Cardiac fibroblast (primary cell): ENCODE data around the gene GJA9.
A peak's percentile ranks its signal among the peaks of the same experiment; 100 is the strongest.

Experiments used
- DNase-seq, 2 donors: peaks; one replicate each; pipeline versions ENCODE4 v3.0.0 to v3.0.0-alpha.2; 2010; ENCODE audit warnings: low read depth in 2 of 2
- H3K4me3 ChIP-seq, 2 donors: replicated peaks in 1 of 2; 1 replicate in 1 of 2; 2 replicates in 1 of 2; pipeline ENCODE4 v1.5.1; 2011; ENCODE audit warnings: low read depth in 2 of 2, low read length in 2 of 2, mild to moderate bottlenecking in 2 of 2, moderate library complexity in 1 of 2
- CTCF ChIP-seq: IDR thresholded peaks from one replicate; pipeline ENCODE4 v1.5.1; 2011; ENCODE audit warnings: low read depth, mild to moderate bottlenecking, low read length, inconsistent platforms

GJA9 gene

GRCh38 chr1:38834221-38834782, 47.1 kb downstream of the GJA9 start:
- TF ChIP-seq CTCF = no peak
- no peak overlapping the region for H3K4me3 ChIP-seq
- peak in 1 of 2 donors; percentile 26 for DNase-seq

- no peak overlapping the region for H3K4me3 ChIP-seq
- no peak for TF ChIP-seq CTCF
Observed at GRCh38 chr1:38833146-38833545, 48.2 kb downstream of the GJA9 start.

GRCh38 chr1:38832370-38832734, 49.0 kb downstream of the GJA9 start:
- H3K4me3 ChIP-seq = no peak overlapping the region
- DNase-seq = no peak
- no peak for TF ChIP-seq CTCF

More at GRCh38 chr1:38833146-38833545, 48.2 kb downstream of the GJA9 start:
- DNase-seq = no peak

- DNase-seq = no peak
- TF ChIP-seq CTCF = no peak
- no peak overlapping the region for H3K4me3 ChIP-seq
Observed at GRCh38 chr1:38831731-38832369, 49.5 kb downstream of the GJA9 start.

- no peak for TF ChIP-seq CTCF
- H3K4me3 ChIP-seq = no peak overlapping the region
- no peak for DNase-seq
Observed at GRCh38 chr1:38829368-38829767, 52.0 kb downstream of the GJA9 start.

GRCh38 chr1:38827318-38827717, 54.1 kb downstream of the GJA9 start:
- no peak for DNase-seq
- no peak for TF ChIP-seq CTCF
- H3K4me3 ChIP-seq = no peak overlapping the region

- TF ChIP-seq CTCF = no peak
- DNase-seq = no peak
- H3K4me3 ChIP-seq = no peak overlapping the region
Observed at GRCh38 chr1:38826886-38827285, 54.5 kb downstream of the GJA9 start.
